Uterus (tissue), 4 donors: ENCODE results near the gene PMF1. TPM values are rescaled to one million over a fixed set of nuclear protein-coding genes. Genes with fewer than 3 reads are reported as not detected.

Experiments
- DNase-seq, 2 donors: peaks; one replicate each; pipeline ENCODE4 v3.0.0-alpha.2; 2019 to 2020
- H3K27ac ChIP-seq, 2 donors: fragments of 200-600 bp; sonication (generic); 1 replicate in 1 of 2; 2 replicates in 1 of 2; pipeline ENCODE4 v1.5.1; 2016 to 2018
- H3K27me3 ChIP-seq, 2 donors: fragments of 200-600 bp; sonication (generic); one replicate each; pipeline ENCODE4 v1.5.1; 2018 to 2019; ENCODE audit warnings: control low read depth in 1 of 2
- H3K36me3 ChIP-seq, 2 donors: fragments of 200-600 bp; sonication (generic); one replicate each; pipeline ENCODE4 v1.5.1; 2019; ENCODE audit warnings: control low read depth in 1 of 2
- H3K4me1 ChIP-seq, 2 donors: fragments of 200-600 bp; sonication (generic); one replicate each; pipeline ENCODE4 v1.5.1; 2018 to 2019; ENCODE audit warnings: control low read depth in 1 of 2
- H3K4me3 ChIP-seq, 2 donors: fragments of 200-600 bp; sonication (generic); 1 replicate in 1 of 2; 2 replicates in 1 of 2; pipeline ENCODE4 v1.5.1; 2018 to 2019; ENCODE audit warnings: mild to moderate bottlenecking in 1 of 2
- H3K9me3 ChIP-seq, 2 donors: fragments of 200-600 bp; sonication (generic); one replicate each; pipeline ENCODE4 v1.5.1; 2019; ENCODE audit warnings: control low read depth in 1 of 2
- POLR2A ChIP-seq, 2 donors: fragments of 450-650 bp; IDR thresholded peaks; one replicate each; pipeline ENCODE4 v1.6.1; 2016; ENCODE audit warnings: antibody characterized with exemption in 2 of 2, mild to moderate bottlenecking in 1 of 2, moderate library complexity in 1 of 2
- intact Hi-C: fragments of 100-400 bp; cut with DNase I; formaldehyde crosslinking; loops from one replicate; pipeline ENCODE4 v1.15.1; 2023; ENCODE audit warnings: low total_unique reads
- total RNA-seq, 4 donors: library from RNA; depleted of rRNA in 3 of 4; stranded (reverse); fragments of >200 nt in 3 of 4; gene quantifications; one replicate each; pipeline versions ENCODE4 v1.1.0 to v1.2.4, GENCODE V29; 2014 to 2023
- TF ChIP-seq, protein P1 (sequence below), 4 experiments: fragments of 200-600 bp in 2 of 4; fragments of 450-650 bp in 2 of 4; sonication (generic) in 2 of 4; IDR thresholded peaks; one replicate each; pipeline ENCODE4 v1.5.1; 2016 to 2019; ENCODE audit warnings: antibody characterized with exemption in 4 of 4, mild to moderate bottlenecking in 2 of 4, moderate library complexity in 1 of 4
- donor health status: DM: yes; HTN: yes; CAD: no.

Gene PMF1
- total RNA-seq, result 10 to 100 TPM; 45.2 to 61.3 (median 46.0) TPM

DNA sequence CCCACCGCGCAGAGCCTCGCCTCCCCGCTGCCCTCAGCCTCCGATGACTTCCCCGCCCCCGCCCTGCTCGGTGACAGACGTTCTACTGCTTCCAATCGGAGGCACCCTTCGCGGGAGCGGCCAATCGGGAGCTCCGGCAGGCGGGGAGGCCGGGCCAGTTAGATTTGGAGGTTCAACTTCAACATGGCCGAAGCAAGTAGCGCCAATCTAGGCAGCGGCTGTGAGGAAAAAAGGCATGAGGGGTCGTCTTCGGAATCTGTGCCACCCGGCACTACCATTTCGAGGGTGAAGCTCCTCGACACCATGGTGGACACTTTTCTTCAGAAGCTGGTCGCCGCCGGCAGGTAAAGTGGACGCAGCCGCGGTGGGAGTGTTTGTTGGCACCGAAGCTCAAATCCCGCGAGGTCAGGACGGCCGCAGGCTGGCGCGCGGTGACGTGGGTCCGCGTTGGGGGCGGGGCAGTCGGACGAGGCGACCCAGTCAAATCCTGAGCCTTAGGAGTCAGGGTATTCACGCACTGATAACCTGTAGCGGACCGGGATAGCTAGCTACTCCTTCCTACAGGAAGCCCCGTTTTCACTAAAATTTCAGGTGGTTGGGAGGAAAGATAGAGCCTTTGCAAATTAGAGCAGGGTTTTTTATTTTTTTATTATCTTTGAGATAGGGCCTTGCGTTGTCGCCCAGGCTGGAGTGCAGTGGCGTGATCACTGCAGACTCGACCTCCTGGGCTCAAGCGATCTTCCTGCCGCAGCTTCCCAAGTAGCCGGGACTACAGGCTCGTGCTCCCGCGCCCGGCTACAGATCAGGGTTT, at the start of gene PMF1:
Gene PMF1, plus strand, starts transcription at position 175 of the 811 bp plus-strand sequence. Its CDS starts 9 bp downstream, at position 184.
- Histone ChIP-seq H3K36me3 (no peaks in the 10 kb centered on the region), H3K4me1 (peaks cover 0 to 3% of the 10 kb centered on the region in 2 donors), H3K27ac (peak within 1 kb of the TSS; percentile 93 to 95), H3K4me3 (peak within 1 kb of the TSS; percentile 59 to 63), H3K27me3 (no peaks in the 10 kb centered on the region), H3K9me3 (no peaks in the 10 kb centered on the region)
- peak; percentile 52 to 68 for TF ChIP-seq POLR2A (IDR thresholded peaks at IDR 0.05)
- TF ChIP-seq, protein P1, sequence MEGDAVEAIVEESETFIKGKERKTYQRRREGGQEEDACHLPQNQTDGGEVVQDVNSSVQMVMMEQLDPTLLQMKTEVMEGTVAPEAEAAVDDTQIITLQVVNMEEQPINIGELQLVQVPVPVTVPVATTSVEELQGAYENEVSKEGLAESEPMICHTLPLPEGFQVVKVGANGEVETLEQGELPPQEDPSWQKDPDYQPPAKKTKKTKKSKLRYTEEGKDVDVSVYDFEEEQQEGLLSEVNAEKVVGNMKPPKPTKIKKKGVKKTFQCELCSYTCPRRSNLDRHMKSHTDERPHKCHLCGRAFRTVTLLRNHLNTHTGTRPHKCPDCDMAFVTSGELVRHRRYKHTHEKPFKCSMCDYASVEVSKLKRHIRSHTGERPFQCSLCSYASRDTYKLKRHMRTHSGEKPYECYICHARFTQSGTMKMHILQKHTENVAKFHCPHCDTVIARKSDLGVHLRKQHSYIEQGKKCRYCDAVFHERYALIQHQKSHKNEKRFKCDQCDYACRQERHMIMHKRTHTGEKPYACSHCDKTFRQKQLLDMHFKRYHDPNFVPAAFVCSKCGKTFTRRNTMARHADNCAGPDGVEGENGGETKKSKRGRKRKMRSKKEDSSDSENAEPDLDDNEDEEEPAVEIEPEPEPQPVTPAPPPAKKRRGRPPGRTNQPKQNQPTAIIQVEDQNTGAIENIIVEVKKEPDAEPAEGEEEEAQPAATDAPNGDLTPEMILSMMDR (IDR thresholded peaks at IDR 0.05), result peak in 1 of 4 experiments; percentile 11
- DNase-seq, result peak; percentile 95 to 97
- intact Hi-C loops, result no loop called here

- intact Hi-C loops, result no loop called here
- Histone ChIP-seq H3K36me3 (no peaks in the 10 kb centered on the region), H3K27me3 (no peaks in the 10 kb centered on the region), H3K9me3 (no peaks in the 10 kb centered on the region), H3K27ac (no peak overlapping the region), H3K4me3 (no peak overlapping the region), H3K4me1 (peaks cover 0 to 4% of the 10 kb centered on the region in 2 donors)
- TF ChIP-seq, protein P1 (IDR thresholded peaks at IDR 0.05), result no peak
- TF ChIP-seq POLR2A (IDR thresholded peaks at IDR 0.05), result no peak
- no peak for DNase-seq
Measured at GRCh38 chr1:156163712-156164111, 49.1 kb upstream of the PMF1 start.

DNA sequence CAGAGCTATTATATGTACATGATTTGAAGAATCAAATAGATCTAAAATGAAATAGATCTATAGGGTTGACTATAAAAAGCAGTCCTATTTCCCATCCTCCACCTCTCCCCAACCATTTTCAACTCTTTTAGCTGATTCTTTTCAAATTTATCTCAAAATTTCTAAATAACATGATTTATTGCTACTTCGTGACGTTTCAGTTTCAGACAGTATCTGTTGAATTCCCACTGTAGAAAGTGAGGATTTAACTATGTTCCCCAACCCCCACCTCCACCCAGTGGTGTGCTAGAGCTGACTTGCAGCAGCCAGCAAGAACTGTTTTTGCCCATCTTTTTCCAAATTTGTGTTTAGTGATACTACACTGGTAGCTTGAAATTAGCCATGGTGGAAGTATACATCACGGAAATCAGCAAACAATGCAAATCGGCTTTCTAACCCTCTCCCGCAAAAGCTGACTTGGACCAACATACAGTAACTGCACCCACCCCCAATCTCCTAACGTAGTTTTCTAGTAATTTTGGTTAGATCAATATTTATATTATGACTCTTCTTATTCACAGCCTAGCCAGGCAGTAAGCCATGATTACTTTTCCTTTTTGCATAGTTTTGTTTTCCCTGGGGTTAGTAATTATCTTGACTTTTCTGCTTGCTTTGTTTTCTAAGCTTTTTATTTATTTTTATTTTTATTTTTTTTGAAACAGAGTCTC, 48.5 kb upstream of the PMF1 start:
- Histone ChIP-seq H3K9me3 (no peaks in the 10 kb centered on the region), H3K27me3 (no peaks in the 10 kb centered on the region), H3K4me3 (no peak overlapping the region), H3K27ac (no peak overlapping the region), H3K4me1 (peaks cover 0 to 4% of the 10 kb centered on the region in 2 donors), H3K36me3 (no peaks in the 10 kb centered on the region)
- no peak for TF ChIP-seq POLR2A (IDR thresholded peaks at IDR 0.05)
- TF ChIP-seq, protein P1 (IDR thresholded peaks at IDR 0.05), result no peak
- intact Hi-C loops, result no loop called here
- no peak for DNase-seq

GRCh38 chr1:156165083-156165482, 47.7 kb upstream of the PMF1 start:
- no peaks in the 10 kb centered on the region for H3K36me3 ChIP-seq
- no peak for DNase-seq
- no peaks in the 10 kb centered on the region for H3K9me3 ChIP-seq
- no peak overlapping the region for H3K27ac ChIP-seq
- no peaks in the 10 kb centered on the region for H3K27me3 ChIP-seq
- H3K4me1 ChIP-seq, result peaks cover 0 to 4% of the 10 kb centered on the region in 2 donors
- H3K4me3 ChIP-seq, result no peak overlapping the region
- intact Hi-C loops, result no loop called here
- TF ChIP-seq POLR2A (IDR thresholded peaks at IDR 0.05), result no peak
- TF ChIP-seq, protein P1 (IDR thresholded peaks at IDR 0.05), result no peak

DNA sequence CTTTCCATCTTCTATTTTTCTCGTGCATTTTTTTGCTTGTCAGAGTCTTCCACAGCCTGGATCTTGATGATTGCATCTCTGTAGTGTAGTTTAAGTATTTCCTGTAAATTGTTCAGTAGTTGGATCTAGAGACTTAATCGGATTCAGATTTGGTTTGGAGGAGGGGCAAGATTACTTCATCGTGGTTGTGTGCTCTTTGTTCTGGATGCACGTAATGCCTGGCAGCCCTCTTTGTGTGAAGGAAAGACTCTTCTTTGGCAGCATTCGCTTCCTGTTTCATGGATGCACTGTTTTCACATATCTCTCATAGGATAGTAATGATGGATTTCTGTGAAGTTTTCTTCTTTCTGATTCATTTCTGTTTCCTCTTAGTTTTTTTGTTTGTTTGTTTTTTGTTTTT, 45.3 kb upstream of the PMF1 start:
- Histone ChIP-seq H3K36me3 (no peaks in the 10 kb centered on the region), H3K4me1 (no peaks in the 10 kb centered on the region), H3K4me3 (no peak overlapping the region), H3K9me3 (no peaks in the 10 kb centered on the region), H3K27ac (no peak overlapping the region), H3K27me3 (no peaks in the 10 kb centered on the region)
- no peak for DNase-seq
- no peak for TF ChIP-seq POLR2A (IDR thresholded peaks at IDR 0.05)
- TF ChIP-seq, protein P1 (IDR thresholded peaks at IDR 0.05), result no peak
- intact Hi-C loops, result no loop called here
